ENCODE data around the gene PPFIA1. TPM values are rescaled to one million over a fixed set of nuclear protein-coding genes. Genes with fewer than 3 reads are reported as not detected.

Gene PPFIA1
- total RNA-seq, 1 experiment from 2014 or later = 113 TPM

GRCh38 chr11:70381872-70382861, 111.7 kb downstream of the PPFIA1 start:
- Histone ChIP-seq H3K36me3 (ENCODE audit: insufficient read depth, low read length, poor library complexity, severe bottlenecking) (peaks cover 70% of the 10 kb centered on the region), H3K27me3 (replicated peaks; ENCODE audit: insufficient read depth, low read depth, low read length, poor library complexity) (no peaks in the 10 kb centered on the region), H3K4me1 (ENCODE audit: insufficient read depth, low read length, poor library complexity, severe bottlenecking) (peaks cover 27% of the 10 kb centered on the region), H3K4me3 (ENCODE audit: low read depth, low read length, poor library complexity, severe bottlenecking) (no peak overlapping the region), H3K27ac (ENCODE audit: low read depth, low read length, poor library complexity, severe bottlenecking) (peak overlapping the region; percentile 3), H3K9me3 (ENCODE audit: low read depth, low read length, poor library complexity, severe bottlenecking) (no peaks in the 10 kb centered on the region)
- no TSS peak for BruUV-seq (replicated peaks)
- intact Hi-C loops (cut with micrococcal nuclease; ENCODE audit: unreplicated experiment) = no loop called here
- TF ChIP-seq EZH2 (IDR thresholded peaks at IDR 0.05; ENCODE audit: borderline replicate concordance, low read depth, low read length, poor library complexity, severe bottlenecking) (no peak), CTCF (conservative IDR thresholded peaks at IDR 0.05; ENCODE audit: low read depth, low read length) (0 out of 2 replicates have a peak, but pooled peaks have one; percentile 27)
- peak; percentile 75 for DNase-seq (ENCODE audit: low spot score)
- ChIA-PET CTCF (interaction anchor here (0.7 kb wide), 1 partner anchor 101 kb away, joined by 3 read pairs; no protein-coding TSS in a partner anchor), POLR2A (ENCODE audit: low non-redundant PET) (no interaction called here)

- H3K27me3 ChIP-seq (replicated peaks; ENCODE audit: insufficient read depth, low read depth, low read length, poor library complexity) = no peaks in the 10 kb centered on the region
- H3K4me1 ChIP-seq (ENCODE audit: insufficient read depth, low read length, poor library complexity, severe bottlenecking) = peaks cover 27% of the 10 kb centered on the region
- BruUV-seq (replicated peaks) = TSS peak; percentile 38
- H3K9me3 ChIP-seq (ENCODE audit: low read depth, low read length, poor library complexity, severe bottlenecking) = no peaks in the 10 kb centered on the region
- intact Hi-C loops (cut with micrococcal nuclease; ENCODE audit: unreplicated experiment) = no loop called here
- DNase-seq (ENCODE audit: low spot score) = no peak
- H3K4me3 ChIP-seq (ENCODE audit: low read depth, low read length, poor library complexity, severe bottlenecking) = no peak overlapping the region
- ChIA-PET CTCF (no interaction called here), POLR2A (ENCODE audit: low non-redundant PET) (no interaction called here)
- peaks cover 53% of the 10 kb centered on the region for H3K36me3 ChIP-seq (ENCODE audit: insufficient read depth, low read length, poor library complexity, severe bottlenecking)
- peak overlapping the region; percentile 24 for H3K27ac ChIP-seq (ENCODE audit: low read depth, low read length, poor library complexity, severe bottlenecking)
- TF ChIP-seq CTCF (conservative IDR thresholded peaks at IDR 0.05; ENCODE audit: low read depth, low read length) (no peak), EZH2 (IDR thresholded peaks at IDR 0.05; ENCODE audit: borderline replicate concordance, low read depth, low read length, poor library complexity, severe bottlenecking) (no peak)
Observed at GRCh38 chr11:70383664-70384565, 113.4 kb downstream of the PPFIA1 start.

- DNase-seq (ENCODE audit: low spot score) = no peak
- no peaks in the 10 kb centered on the region for H3K27me3 ChIP-seq (replicated peaks; ENCODE audit: insufficient read depth, low read depth, low read length, poor library complexity)
- H3K4me1 ChIP-seq (ENCODE audit: insufficient read depth, low read length, poor library complexity, severe bottlenecking) = peaks cover 27% of the 10 kb centered on the region
- no peaks in the 10 kb centered on the region for H3K9me3 ChIP-seq (ENCODE audit: low read depth, low read length, poor library complexity, severe bottlenecking)
- intact Hi-C loops (cut with micrococcal nuclease; ENCODE audit: unreplicated experiment) = no loop called here
- H3K27ac ChIP-seq (ENCODE audit: low read depth, low read length, poor library complexity, severe bottlenecking) = peak overlapping the region; percentile 24
- CTCF ChIA-PET = no interaction called here
- no peak overlapping the region for H3K4me3 ChIP-seq (ENCODE audit: low read depth, low read length, poor library complexity, severe bottlenecking)
- POLR2A ChIA-PET (ENCODE audit: low non-redundant PET) = no interaction called here
- TF ChIP-seq EZH2 (IDR thresholded peaks at IDR 0.05; ENCODE audit: borderline replicate concordance, low read depth, low read length, poor library complexity, severe bottlenecking) (no peak), CTCF (conservative IDR thresholded peaks at IDR 0.05; ENCODE audit: low read depth, low read length) (no peak)
- H3K36me3 ChIP-seq (ENCODE audit: insufficient read depth, low read length, poor library complexity, severe bottlenecking) = peaks cover 47% of the 10 kb centered on the region
- no TSS peak for BruUV-seq (replicated peaks)
Observed at GRCh38 chr11:70384566-70385152, 114.2 kb downstream of the PPFIA1 start.

Measured in A673 (cell line).